A673 (cell line): ENCODE measurements around the gene GJB5. TPM values are rescaled to one million over a fixed set of nuclear protein-coding genes. Genes with fewer than 3 reads are reported as not detected.

ENCODE experiments used
- BruUV-seq: library from RNA; stranded (reverse); fragments of 400-500 nt; replicated peaks from 2 replicates; lab custom pipeline; 2021; lab: Mats Ljungman, UMichigan
- CTCF ChIA-PET: fragments of 300-600 bp; sonication (Branson Sonifier 250); formaldehyde crosslinking; loops from one replicate; lab custom pipeline; 2022; ENCODE audit warnings: antibody characterized with exemption; lab: Charles Lee
- POLR2A ChIA-PET: fragments of 300-600 bp; sonication (Branson Sonifier 250); formaldehyde crosslinking; loops from one replicate; lab custom pipeline; 2022; ENCODE audit warnings: antibody characterized with exemption; ENCODE audit not compliant: low non-redundant PET; lab: Charles Lee
- DNase-seq: peaks from one replicate; pipeline ENCODE4 v3.0.0-alpha.2; 2015; ENCODE audit warnings: low spot score
- H3K27ac ChIP-seq: fragments of 200-600 bp; sonication (generic); 2 replicates; pipeline ENCODE4 v1.5.1; 2016; ENCODE audit warnings: mixed run types, low read depth, mild to moderate bottlenecking, mixed read lengths, antibody characterized with exemption, low read length; ENCODE audit not compliant: poor library complexity, severe bottlenecking
- H3K27me3 ChIP-seq: fragments of 200-600 bp; sonication (generic); replicated peaks from 2 replicates; pipeline ENCODE4 v1.6.1; 2017; ENCODE audit warnings: mixed run types, low read depth, mild to moderate bottlenecking, mixed read lengths, antibody characterized with exemption, low read length; ENCODE audit not compliant: insufficient read depth, poor library complexity
- H3K36me3 ChIP-seq: fragments of 200-600 bp; sonication (generic); 2 replicates; pipeline ENCODE4 v1.6.1; 2016; ENCODE audit warnings: mixed run types, mild to moderate bottlenecking, mixed read lengths, antibody characterized with exemption, low read length; ENCODE audit not compliant: insufficient read depth, poor library complexity, severe bottlenecking
- H3K4me1 ChIP-seq: fragments of 200-600 bp; sonication (generic); 2 replicates; pipeline ENCODE4 v1.6.1; 2017; ENCODE audit warnings: mixed run types, mild to moderate bottlenecking, mixed read lengths, antibody characterized with exemption, low read length; ENCODE audit not compliant: insufficient read depth, poor library complexity, severe bottlenecking
- H3K4me3 ChIP-seq: fragments of 200-600 bp; sonication (generic); 2 replicates; pipeline ENCODE4 v1.5.1; 2016; ENCODE audit warnings: low read depth, mixed run types, mild to moderate bottlenecking, mixed read lengths, low read length; ENCODE audit not compliant: poor library complexity, severe bottlenecking
- H3K9me3 ChIP-seq: fragments of 200-600 bp; sonication (generic); 2 replicates; pipeline ENCODE4 v1.6.1; 2016; ENCODE audit warnings: mixed run types, low read depth, mild to moderate bottlenecking, mixed read lengths, antibody characterized with exemption, low read length; ENCODE audit not compliant: poor library complexity, severe bottlenecking
- EZH2 ChIP-seq: fragments of 200-600 bp; sonication (generic); IDR thresholded peaks from 2 replicates; pipeline ENCODE4 v1.6.1; 2017; ENCODE audit warnings: borderline replicate concordance, low read depth, mild to moderate bottlenecking, mixed read lengths, antibody characterized with exemption, low read length; ENCODE audit not compliant: poor library complexity, severe bottlenecking
- intact Hi-C: fragments of 100-400 bp; cut with micrococcal nuclease; formaldehyde crosslinking; loops from one replicate; pipeline ENCODE4 v1.10.0; 2022; ENCODE audit not compliant: unreplicated experiment
- total RNA-seq: library from RNA; stranded (reverse); gene quantifications from 2 replicates; pipeline ENCODE4 v1.2.3, GENCODE V29; 2021
- TF ChIP-seq, protein P1 (sequence below): fragments of 300-800, 200-600 bp; sonication (generic); conservative IDR thresholded peaks from 2 replicates; pipeline ENCODE4 v1.5.1; 2017; ENCODE audit warnings: low read depth, mild to moderate bottlenecking, antibody characterized with exemption, low read length, moderate library complexity, mixed read lengths

GJB5 gene
- total RNA-seq, 1 experiment from 2014 or later, result not detected

DNA sequence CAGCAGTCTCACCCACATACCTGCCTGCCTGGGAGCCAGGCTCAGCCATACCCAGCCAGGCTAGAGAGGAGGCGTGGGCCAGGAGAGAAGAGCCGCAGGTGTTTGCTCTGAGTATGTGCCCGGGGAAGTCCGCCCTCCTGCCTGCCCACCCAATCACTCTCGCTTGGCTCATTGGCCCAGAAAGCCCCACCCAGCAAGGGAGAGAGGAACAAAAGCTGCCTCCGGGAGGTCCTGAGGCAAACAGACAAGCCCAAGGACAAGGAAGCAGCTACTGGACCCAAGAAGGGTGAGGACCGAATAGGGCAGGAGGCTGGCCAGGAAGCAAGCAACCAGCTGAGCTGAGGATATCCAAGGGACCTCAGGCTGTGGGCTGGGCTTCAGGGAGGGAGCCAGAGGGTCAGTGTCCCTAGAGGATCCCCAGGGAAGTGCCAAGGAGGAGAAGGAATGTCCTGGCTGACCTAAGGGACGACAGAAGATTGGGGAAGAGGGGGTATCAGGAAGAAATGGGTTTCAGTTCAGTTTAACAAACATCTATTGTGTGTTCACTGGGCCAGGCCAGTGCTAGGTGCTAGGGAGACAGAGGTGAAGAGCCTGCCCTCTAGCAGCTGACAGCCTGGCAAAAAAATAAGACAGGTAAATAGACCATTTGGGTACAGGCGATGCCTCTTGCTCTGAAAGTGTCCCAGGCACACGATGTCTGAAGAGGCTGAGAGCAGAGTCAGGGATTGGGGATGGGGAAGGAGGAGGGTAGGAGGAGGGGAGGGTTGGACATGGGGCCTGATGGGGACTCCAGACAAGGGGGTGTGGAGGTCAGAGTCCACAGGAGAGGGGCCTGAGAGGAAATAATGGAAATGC is 4.9 kb downstream of the GJB5 start, which contains the start of gene GJB4:
GJB4 (plus strand) TSS at position 238 of the 855 bp plus-strand sequence. CDS start 1,515 bp downstream, outside the sequence.
- Histone ChIP-seq H3K27ac (no peak within 1 kb of the TSS), H3K27me3 (peaks cover 4% of the 10 kb centered on the region), H3K4me3 (no peak within 1 kb of the TSS), H3K36me3 (no peaks in the 10 kb centered on the region), H3K4me1 (no peaks in the 10 kb centered on the region), H3K9me3 (no peaks in the 10 kb centered on the region)
- ChIA-PET POLR2A (no interaction called here), CTCF (no interaction called here)
- BruUV-seq, result no TSS peak
- intact Hi-C loops, result no loop called here
- no peak for DNase-seq
- TF ChIP-seq, protein P1, sequence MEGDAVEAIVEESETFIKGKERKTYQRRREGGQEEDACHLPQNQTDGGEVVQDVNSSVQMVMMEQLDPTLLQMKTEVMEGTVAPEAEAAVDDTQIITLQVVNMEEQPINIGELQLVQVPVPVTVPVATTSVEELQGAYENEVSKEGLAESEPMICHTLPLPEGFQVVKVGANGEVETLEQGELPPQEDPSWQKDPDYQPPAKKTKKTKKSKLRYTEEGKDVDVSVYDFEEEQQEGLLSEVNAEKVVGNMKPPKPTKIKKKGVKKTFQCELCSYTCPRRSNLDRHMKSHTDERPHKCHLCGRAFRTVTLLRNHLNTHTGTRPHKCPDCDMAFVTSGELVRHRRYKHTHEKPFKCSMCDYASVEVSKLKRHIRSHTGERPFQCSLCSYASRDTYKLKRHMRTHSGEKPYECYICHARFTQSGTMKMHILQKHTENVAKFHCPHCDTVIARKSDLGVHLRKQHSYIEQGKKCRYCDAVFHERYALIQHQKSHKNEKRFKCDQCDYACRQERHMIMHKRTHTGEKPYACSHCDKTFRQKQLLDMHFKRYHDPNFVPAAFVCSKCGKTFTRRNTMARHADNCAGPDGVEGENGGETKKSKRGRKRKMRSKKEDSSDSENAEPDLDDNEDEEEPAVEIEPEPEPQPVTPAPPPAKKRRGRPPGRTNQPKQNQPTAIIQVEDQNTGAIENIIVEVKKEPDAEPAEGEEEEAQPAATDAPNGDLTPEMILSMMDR, result no peak
- no peak for TF ChIP-seq EZH2

DNA sequence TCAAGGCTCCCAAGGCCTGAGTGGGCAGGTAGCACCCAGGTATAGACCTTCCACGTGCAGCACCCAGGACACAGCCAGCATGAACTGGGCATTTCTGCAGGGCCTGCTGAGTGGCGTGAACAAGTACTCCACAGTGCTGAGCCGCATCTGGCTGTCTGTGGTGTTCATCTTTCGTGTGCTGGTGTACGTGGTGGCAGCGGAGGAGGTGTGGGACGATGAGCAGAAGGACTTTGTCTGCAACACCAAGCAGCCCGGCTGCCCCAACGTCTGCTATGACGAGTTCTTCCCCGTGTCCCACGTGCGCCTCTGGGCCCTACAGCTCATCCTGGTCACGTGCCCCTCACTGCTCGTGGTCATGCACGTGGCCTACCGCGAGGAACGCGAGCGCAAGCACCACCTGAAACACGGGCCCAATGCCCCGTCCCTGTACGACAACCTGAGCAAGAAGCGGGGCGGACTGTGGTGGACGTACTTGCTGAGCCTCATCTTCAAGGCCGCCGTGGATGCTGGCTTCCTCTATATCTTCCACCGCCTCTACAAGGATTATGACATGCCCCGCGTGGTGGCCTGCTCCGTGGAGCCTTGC is 6.4 kb downstream of the GJB5 start:
- intact Hi-C loops, result no loop called here
- peaks cover 4% of the 10 kb centered on the region for H3K27me3 ChIP-seq
- H3K9me3 ChIP-seq, result no peaks in the 10 kb centered on the region
- H3K4me3 ChIP-seq, result no peak overlapping the region
- TF ChIP-seq, protein P1, result no peak
- TF ChIP-seq EZH2, result no peak
- no peaks in the 10 kb centered on the region for H3K4me1 ChIP-seq
- H3K27ac ChIP-seq, result no peak overlapping the region
- CTCF ChIA-PET, result no interaction called here
- no peaks in the 10 kb centered on the region for H3K36me3 ChIP-seq
- POLR2A ChIA-PET, result no interaction called here
- DNase-seq, result no peak
- no TSS peak for BruUV-seq

DNA sequence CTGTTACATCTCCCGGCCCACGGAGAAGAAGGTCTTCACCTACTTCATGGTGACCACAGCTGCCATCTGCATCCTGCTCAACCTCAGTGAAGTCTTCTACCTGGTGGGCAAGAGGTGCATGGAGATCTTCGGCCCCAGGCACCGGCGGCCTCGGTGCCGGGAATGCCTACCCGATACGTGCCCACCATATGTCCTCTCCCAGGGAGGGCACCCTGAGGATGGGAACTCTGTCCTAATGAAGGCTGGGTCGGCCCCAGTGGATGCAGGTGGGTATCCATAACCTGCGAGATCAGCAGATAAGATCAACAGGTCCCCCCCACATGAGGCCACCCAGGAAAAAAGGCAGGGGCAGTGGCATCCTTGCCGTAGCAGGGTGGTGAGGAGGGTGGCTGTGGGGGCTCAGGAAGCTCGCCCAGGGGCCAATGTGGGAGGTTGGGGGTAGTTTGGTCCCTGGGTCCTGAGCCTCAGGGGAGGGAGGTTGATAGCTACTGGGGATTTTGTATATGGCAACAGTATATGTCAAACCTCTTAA is 7.0 kb downstream of the GJB5 start:
- Histone ChIP-seq H3K4me1 (no peaks in the 10 kb centered on the region), H3K27ac (no peak overlapping the region), H3K4me3 (no peak overlapping the region), H3K9me3 (no peaks in the 10 kb centered on the region), H3K36me3 (no peaks in the 10 kb centered on the region), H3K27me3 (peaks cover 4% of the 10 kb centered on the region)
- no TSS peak for BruUV-seq
- no peak for DNase-seq
- CTCF ChIA-PET, result no interaction called here
- TF ChIP-seq EZH2, result no peak
- TF ChIP-seq, protein P1, result no peak
- intact Hi-C loops, result no loop called here
- POLR2A ChIA-PET, result no interaction called here
